K562 (cell line): ENCODE measurements around the gene PDE4A. TPM values are rescaled to one million over a fixed set of nuclear protein-coding genes. Genes with fewer than 3 reads are reported as not detected.

Source experiments
- ARHGAP35 ChIP-seq: fragments of 450-650 bp; IDR thresholded peaks from 2 replicates; pipeline ENCODE4 v1.6.1; 2018; ENCODE audit not compliant: partially characterized antibody
- BRD4 ChIP-seq: fragments of 200-600 bp; sonication (generic); IDR thresholded peaks from 2 replicates; pipeline ENCODE4 v1.6.1; 2017; ENCODE audit warnings: inconsistent platforms
- ETV5 ChIP-seq: sonication (generic); formaldehyde crosslinking; IDR thresholded peaks from 2 replicates; pipeline ENCODE4 v1.4.0; 2020; ENCODE audit warnings: low read depth, mild to moderate bottlenecking, missing genetic modification reagents
- HDAC1 ChIP-seq, 2 experiments: fragments of 450-650 bp; IDR thresholded peaks; 2 replicates each; pipeline ENCODE4 v1.6.1; 2016 to 2017; ENCODE audit warnings: inconsistent platforms in 1 of 2, mild to moderate bottlenecking in 1 of 2, moderate library complexity in 1 of 2
- HDAC2 ChIP-seq: fragments of 450-650 bp; IDR thresholded peaks from 2 replicates; pipeline ENCODE4 v1.6.1; 2016; ENCODE audit warnings: mild to moderate bottlenecking
- JUND ChIP-seq, 2 experiments: IDR thresholded peaks; 2 replicates in 1 of 2; 3 replicates in 1 of 2; pipeline ENCODE4 v1.6.1; 2011; ENCODE audit warnings: borderline replicate concordance in 2 of 2, low read depth in 2 of 2, low read length in 2 of 2, improper control_type of control experiment in 1 of 2, missing biosample characterization in 1 of 2, missing genetic modification characterization in 1 of 2, missing genetic modification reagents in 1 of 2
- PHF21A ChIP-seq: fragments of 450-650 bp; IDR thresholded peaks from 2 replicates; pipeline ENCODE4 v1.6.1; 2017; ENCODE audit warnings: low read depth, borderline replicate concordance
- RBM34 ChIP-seq: fragments of 200-400 bp; formaldehyde crosslinking; IDR thresholded peaks from 2 replicates; pipeline ENCODE4 v1.6.1; 2018; ENCODE audit warnings: low read length, borderline replicate concordance; ENCODE audit not compliant: insufficient read depth
- RFX7 ChIP-seq: fragments of 250-450 bp; sonication (Bioruptor Pico); IDR thresholded peaks from 2 replicates; pipeline ENCODE4 v1.5.1; 2021; ENCODE audit warnings: mild to moderate bottlenecking
- SRSF1 ChIP-seq: fragments of 200-400 bp; formaldehyde crosslinking; IDR thresholded peaks from 2 replicates; pipeline ENCODE4 v1.6.1; 2017; ENCODE audit warnings: mild to moderate bottlenecking, low read depth, low read length, moderate library complexity
- TAF15 ChIP-seq: fragments of 200-400 bp; formaldehyde crosslinking; IDR thresholded peaks from 2 replicates; pipeline ENCODE4 v1.6.1; 2017; ENCODE audit warnings: mild to moderate bottlenecking, low read depth, low read length, moderate library complexity
- TEAD1 ChIP-seq, 2 experiments: fragments of 450-650 bp in 1 of 2; sonication (generic) in 1 of 2; formaldehyde crosslinking; IDR thresholded peaks; 2 replicates each; pipeline versions ENCODE4 v1.4.0 to v1.8.0; 2020 to 2022; ENCODE audit warnings: mild to moderate bottlenecking in 2 of 2, missing genetic modification reagents in 1 of 2
- ZFPM2 ChIP-seq: fragments of 250-450 bp; sonication (Bioruptor Pico); IDR thresholded peaks from 2 replicates; pipeline ENCODE4 v1.5.1; 2022; ENCODE audit warnings: mild to moderate bottlenecking
- polyA plus RNA-seq, 8 experiments: library from polyadenylated mRNA; depleted of rRNA in 4 of 8; stranded (reverse) in 5 of 8; unstranded in 3 of 8; fragments of >200 nt; fragmentation: Nextera tagmentation in 2 of 8; fragmentation: Illumina TruSeq in 1 of 8; extraction: Ambion mirVana in 2 of 8; extraction: Trizol in 1 of 8; gene quantifications; 2 replicates each; pipeline versions ENCODE4 v1.2.1 to v1.2.3, GENCODE V29; 2011 to 2014; ENCODE audit warnings: inconsistent platforms in 1 of 8, missing spikeins in 1 of 8
- total RNA-seq, 7 experiments: library from RNA; depleted of rRNA in 6 of 7; stranded (reverse); fragments of >200 nt in 6 of 7; fragmentation: Illumina TruSeq in 2 of 7; extraction: Trizol in 2 of 7; gene quantifications; 2 replicates each; pipeline versions ENCODE4 v1.2.1 to v1.2.3, GENCODE V29; 2011 to 2021; ENCODE audit warnings: low replicate concordance in 1 of 7
- TF ChIP-seq, protein P1 (sequence below): IDR thresholded peaks from 3 replicates; pipeline ENCODE4 v1.6.1; 2011; ENCODE audit warnings: borderline replicate concordance, mild to moderate bottlenecking, moderate library complexity; ENCODE audit not compliant: insufficient read length; ENCODE audit errors: extremely low read depth
- TF ChIP-seq, protein P2 (sequence below): fragments of 250-450 bp; sonication (Bioruptor Pico); IDR thresholded peaks from 2 replicates; pipeline ENCODE4 v1.9.0; 2021; ENCODE audit warnings: mild to moderate bottlenecking
- TF ChIP-seq, protein P3 (sequence below): fragments of 250-450 bp; sonication (Bioruptor Pico); IDR thresholded peaks from 2 replicates; pipeline ENCODE4 v1.9.0; 2021; ENCODE audit warnings: mild to moderate bottlenecking, inconsistent platforms
- TF ChIP-seq, protein P4 (sequence below): fragments of 250-450 bp; sonication (Bioruptor Pico); IDR thresholded peaks from 2 replicates; pipeline ENCODE4 v1.4.0; 2020; ENCODE audit warnings: mild to moderate bottlenecking, moderate library complexity
- TF ChIP-seq, protein P5 (sequence below), 3 experiments: IDR thresholded peaks in 2 of 3; conservative IDR thresholded peaks in 1 of 3; 2 replicates each; pipeline ENCODE4 v1.5.1; 2011 to 2012; ENCODE audit warnings: low read length in 3 of 3, mild to moderate bottlenecking in 3 of 3, control low read depth in 2 of 3, improper control_type of control experiment in 1 of 3, inconsistent platforms in 1 of 3, low read depth in 1 of 3, mixed read lengths in 1 of 3, moderate library complexity in 1 of 3; ENCODE audit not compliant: insufficient read depth in 2 of 3

PDE4A gene
- total and polyA plus RNA-seq, 9 of the 15 experiments (the other 6 are each of a cell fraction or from before 2014, with no cell fraction given), result 0.66 to 26.9 (median 4.6) TPM

DNA sequence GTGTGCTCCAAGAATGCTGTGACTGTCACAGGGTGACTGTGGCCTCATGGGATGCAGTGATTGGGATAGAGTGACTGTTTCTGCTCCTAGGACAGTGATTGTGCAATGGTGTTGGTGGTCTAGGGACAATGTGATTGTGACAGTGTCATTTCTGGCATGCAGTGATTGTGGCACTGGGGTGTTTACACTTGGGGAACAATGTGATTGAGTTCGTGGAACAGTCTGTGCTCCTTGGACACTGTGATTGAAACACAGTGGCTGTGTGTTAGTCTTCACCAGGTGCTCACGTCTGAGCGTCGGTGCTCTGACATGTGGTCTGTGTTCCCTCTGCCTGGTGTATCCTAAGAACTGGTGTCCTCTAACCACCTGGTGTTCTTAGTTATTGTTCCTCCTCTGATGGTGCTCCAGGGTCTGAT is 1.7 kb downstream of the PDE4A start (continued):
- no peak for TF ChIP-seq ARHGAP35
- TF ChIP-seq, protein P1, sequence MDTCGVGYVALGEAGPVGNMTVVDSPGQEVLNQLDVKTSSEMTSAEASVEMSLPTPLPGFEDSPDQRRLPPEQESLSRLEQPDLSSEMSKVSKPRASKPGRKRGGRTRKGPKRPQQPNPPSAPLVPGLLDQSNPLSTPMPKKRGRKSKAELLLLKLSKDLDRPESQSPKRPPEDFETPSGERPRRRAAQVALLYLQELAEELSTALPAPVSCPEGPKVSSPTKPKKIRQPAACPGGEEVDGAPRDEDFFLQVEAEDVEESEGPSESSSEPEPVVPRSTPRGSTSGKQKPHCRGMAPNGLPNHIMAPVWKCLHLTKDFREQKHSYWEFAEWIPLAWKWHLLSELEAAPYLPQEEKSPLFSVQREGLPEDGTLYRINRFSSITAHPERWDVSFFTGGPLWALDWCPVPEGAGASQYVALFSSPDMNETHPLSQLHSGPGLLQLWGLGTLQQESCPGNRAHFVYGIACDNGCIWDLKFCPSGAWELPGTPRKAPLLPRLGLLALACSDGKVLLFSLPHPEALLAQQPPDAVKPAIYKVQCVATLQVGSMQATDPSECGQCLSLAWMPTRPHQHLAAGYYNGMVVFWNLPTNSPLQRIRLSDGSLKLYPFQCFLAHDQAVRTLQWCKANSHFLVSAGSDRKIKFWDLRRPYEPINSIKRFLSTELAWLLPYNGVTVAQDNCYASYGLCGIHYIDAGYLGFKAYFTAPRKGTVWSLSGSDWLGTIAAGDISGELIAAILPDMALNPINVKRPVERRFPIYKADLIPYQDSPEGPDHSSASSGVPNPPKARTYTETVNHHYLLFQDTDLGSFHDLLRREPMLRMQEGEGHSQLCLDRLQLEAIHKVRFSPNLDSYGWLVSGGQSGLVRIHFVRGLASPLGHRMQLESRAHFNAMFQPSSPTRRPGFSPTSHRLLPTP, result no peak
- TF ChIP-seq PHF21A, result peak; percentile 87; the same call in 1 of the 2 replicates
- no peak for TF ChIP-seq RBM34
- TF ChIP-seq RFX7 (CRISPR knock-in tag), result no peak
- TF ChIP-seq, protein P2, sequence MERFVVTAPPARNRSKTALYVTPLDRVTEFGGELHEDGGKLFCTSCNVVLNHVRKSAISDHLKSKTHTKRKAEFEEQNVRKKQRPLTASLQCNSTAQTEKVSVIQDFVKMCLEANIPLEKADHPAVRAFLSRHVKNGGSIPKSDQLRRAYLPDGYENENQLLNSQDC (CRISPR knock-in tag), result no peak
- TF ChIP-seq, protein P3, sequence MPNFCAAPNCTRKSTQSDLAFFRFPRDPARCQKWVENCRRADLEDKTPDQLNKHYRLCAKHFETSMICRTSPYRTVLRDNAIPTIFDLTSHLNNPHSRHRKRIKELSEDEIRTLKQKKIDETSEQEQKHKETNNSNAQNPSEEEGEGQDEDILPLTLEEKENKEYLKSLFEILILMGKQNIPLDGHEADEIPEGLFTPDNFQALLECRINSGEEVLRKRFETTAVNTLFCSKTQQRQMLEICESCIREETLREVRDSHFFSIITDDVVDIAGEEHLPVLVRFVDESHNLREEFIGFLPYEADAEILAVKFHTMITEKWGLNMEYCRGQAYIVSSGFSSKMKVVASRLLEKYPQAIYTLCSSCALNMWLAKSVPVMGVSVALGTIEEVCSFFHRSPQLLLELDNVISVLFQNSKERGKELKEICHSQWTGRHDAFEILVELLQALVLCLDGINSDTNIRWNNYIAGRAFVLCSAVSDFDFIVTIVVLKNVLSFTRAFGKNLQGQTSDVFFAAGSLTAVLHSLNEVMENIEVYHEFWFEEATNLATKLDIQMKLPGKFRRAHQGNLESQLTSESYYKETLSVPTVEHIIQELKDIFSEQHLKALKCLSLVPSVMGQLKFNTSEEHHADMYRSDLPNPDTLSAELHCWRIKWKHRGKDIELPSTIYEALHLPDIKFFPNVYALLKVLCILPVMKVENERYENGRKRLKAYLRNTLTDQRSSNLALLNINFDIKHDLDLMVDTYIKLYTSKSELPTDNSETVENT (CRISPR knock-in tag), result no peak
- peak; percentile 55; the same call in 1 of the 2 replicates for TF ChIP-seq HDAC2
- TF ChIP-seq, protein P4, sequence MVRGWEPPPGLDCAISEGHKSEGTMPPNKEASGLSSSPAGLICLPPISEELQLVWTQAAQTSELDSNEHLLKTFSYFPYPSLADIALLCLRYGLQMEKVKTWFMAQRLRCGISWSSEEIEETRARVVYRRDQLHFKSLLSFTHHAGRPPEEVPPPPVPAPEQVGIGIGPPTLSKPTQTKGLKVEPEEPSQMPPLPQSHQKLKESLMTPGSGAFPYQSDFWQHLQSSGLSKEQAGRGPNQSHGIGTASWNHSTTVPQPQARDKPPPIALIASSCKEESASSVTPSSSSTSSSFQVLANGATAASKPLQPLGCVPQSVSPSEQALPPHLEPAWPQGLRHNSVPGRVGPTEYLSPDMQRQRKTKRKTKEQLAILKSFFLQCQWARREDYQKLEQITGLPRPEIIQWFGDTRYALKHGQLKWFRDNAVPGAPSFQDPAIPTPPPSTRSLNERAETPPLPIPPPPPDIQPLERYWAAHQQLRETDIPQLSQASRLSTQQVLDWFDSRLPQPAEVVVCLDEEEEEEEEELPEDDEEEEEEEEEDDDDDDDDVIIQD (CRISPR knock-in tag), result no peak
- peak in 1 of 2 experiments; percentile 80; a peak in 2 of 4 replicates for TF ChIP-seq HDAC1 (IDR thresholded peaks at IDR 0.05)
- TF ChIP-seq JUND (IDR thresholded peaks at IDR 0.05; ENCODE audit: borderline replicate concordance, low read depth, low read length), result no peak
- no peak for TF ChIP-seq JUND (tag; IDR thresholded peaks at IDR 0.05; ENCODE audit: borderline replicate concordance, low read depth, low read length)
- TF ChIP-seq TAF15, result no peak
- no peak for TF ChIP-seq BRD4
- TF ChIP-seq SRSF1, result no peak
- TF ChIP-seq TEAD1 (CRISPR knock-in tag; IDR thresholded peaks at IDR 0.05), result 0 out of 4 replicates have a peak, but pooled peaks of 1 of the 2 experiments have one; percentile 57
- TF ChIP-seq ETV5 (CRISPR knock-in tag), result no peak
- TF ChIP-seq, protein P5, sequence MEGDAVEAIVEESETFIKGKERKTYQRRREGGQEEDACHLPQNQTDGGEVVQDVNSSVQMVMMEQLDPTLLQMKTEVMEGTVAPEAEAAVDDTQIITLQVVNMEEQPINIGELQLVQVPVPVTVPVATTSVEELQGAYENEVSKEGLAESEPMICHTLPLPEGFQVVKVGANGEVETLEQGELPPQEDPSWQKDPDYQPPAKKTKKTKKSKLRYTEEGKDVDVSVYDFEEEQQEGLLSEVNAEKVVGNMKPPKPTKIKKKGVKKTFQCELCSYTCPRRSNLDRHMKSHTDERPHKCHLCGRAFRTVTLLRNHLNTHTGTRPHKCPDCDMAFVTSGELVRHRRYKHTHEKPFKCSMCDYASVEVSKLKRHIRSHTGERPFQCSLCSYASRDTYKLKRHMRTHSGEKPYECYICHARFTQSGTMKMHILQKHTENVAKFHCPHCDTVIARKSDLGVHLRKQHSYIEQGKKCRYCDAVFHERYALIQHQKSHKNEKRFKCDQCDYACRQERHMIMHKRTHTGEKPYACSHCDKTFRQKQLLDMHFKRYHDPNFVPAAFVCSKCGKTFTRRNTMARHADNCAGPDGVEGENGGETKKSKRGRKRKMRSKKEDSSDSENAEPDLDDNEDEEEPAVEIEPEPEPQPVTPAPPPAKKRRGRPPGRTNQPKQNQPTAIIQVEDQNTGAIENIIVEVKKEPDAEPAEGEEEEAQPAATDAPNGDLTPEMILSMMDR (IDR thresholded peaks at IDR 0.05 in 2 of 3, conservative IDR thresholded peaks at IDR 0.05 in 1 of 3; ENCODE audit: insufficient read depth in 2 of 3, low read depth in 1 of 3, low read length in 3 of 3), result no peak
- no peak for TF ChIP-seq ZFPM2
